Breast epithelium (tissue), 4 donors: ENCODE results near the gene FOXK1. TPM values are rescaled to one million over a fixed set of nuclear protein-coding genes. Genes with fewer than 3 reads are reported as not detected.

Experiments used
- DNase-seq, 2 donors: peaks; one replicate each; pipeline ENCODE4 v3.0.0-alpha.2; 2019; ENCODE audit warnings: low spot score in 2 of 2
- H3K27ac ChIP-seq, 2 donors: fragments of 200-600 bp; sonication (generic) in 1 of 2; one replicate each; pipeline ENCODE4 v1.5.1; 2016 to 2019; ENCODE audit warnings: mild to moderate bottlenecking in 1 of 2
- H3K27me3 ChIP-seq, 2 donors: fragments of 200-600 bp; sonication (generic) in 1 of 2; one replicate each; pipeline versions ENCODE4 v1.5.1 to v1.6.0; 2017 to 2019; ENCODE audit warnings: control low read depth in 1 of 2, mild to moderate bottlenecking in 1 of 2
- H3K36me3 ChIP-seq: fragments of 200-600 bp; one replicate; pipeline ENCODE4 v1.5.1; 2019
- H3K4me1 ChIP-seq, 2 donors: fragments of 200-600 bp; sonication (generic); one replicate each; pipeline ENCODE4 v1.5.1; 2016 to 2019; ENCODE audit warnings: control low read depth in 1 of 2
- H3K4me3 ChIP-seq, 3 donors: fragments of 200-600 bp; sonication (generic); 1 replicate in 2 of 3; 2 replicates in 1 of 3; pipeline ENCODE4 v1.5.1; 2016 to 2019; ENCODE audit warnings: mild to moderate bottlenecking in 3 of 3, moderate library complexity in 2 of 3
- H3K9me3 ChIP-seq, 2 donors: fragments of 200-600 bp; sonication (generic) in 1 of 2; one replicate each; pipeline ENCODE4 v1.5.1; 2016 to 2019; ENCODE audit warnings: control low read depth in 1 of 2
- POLR2A ChIP-seq: fragments of 450-650 bp; IDR thresholded peaks from one replicate; pipeline ENCODE4 v1.6.1; 2016; ENCODE audit warnings: antibody characterized with exemption, mild to moderate bottlenecking, moderate library complexity
- POLR2AphosphoS5 ChIP-seq, 3 donors: sonication (generic); formaldehyde crosslinking; IDR thresholded peaks; one replicate each; pipeline ENCODE4 v1.6.1; 2017; ENCODE audit warnings: antibody characterized with exemption in 3 of 3
- intact Hi-C: fragments of 100-400 bp; cut with DNase I; formaldehyde crosslinking; loops from one replicate; pipeline ENCODE4 v1.15.1; 2023; ENCODE audit warnings: low total_unique reads
- total RNA-seq, 3 donors: library from RNA; depleted of rRNA; stranded (reverse); fragments of >200 nt; gene quantifications; one replicate each; pipeline ENCODE4 v1.1.0, GENCODE V29; 2016
- TF ChIP-seq, protein P1 (sequence below), 3 donors: fragments of 450-650 bp; IDR thresholded peaks; one replicate each; pipeline ENCODE4 v1.5.1; 2016 to 2017; ENCODE audit warnings: antibody characterized with exemption in 3 of 3, mild to moderate bottlenecking in 3 of 3, moderate library complexity in 3 of 3

FOXK1 gene
- total RNA-seq, 3 donors from 2014 or later, result 11.7 to 16.5 (median 15.7) TPM

DNA sequence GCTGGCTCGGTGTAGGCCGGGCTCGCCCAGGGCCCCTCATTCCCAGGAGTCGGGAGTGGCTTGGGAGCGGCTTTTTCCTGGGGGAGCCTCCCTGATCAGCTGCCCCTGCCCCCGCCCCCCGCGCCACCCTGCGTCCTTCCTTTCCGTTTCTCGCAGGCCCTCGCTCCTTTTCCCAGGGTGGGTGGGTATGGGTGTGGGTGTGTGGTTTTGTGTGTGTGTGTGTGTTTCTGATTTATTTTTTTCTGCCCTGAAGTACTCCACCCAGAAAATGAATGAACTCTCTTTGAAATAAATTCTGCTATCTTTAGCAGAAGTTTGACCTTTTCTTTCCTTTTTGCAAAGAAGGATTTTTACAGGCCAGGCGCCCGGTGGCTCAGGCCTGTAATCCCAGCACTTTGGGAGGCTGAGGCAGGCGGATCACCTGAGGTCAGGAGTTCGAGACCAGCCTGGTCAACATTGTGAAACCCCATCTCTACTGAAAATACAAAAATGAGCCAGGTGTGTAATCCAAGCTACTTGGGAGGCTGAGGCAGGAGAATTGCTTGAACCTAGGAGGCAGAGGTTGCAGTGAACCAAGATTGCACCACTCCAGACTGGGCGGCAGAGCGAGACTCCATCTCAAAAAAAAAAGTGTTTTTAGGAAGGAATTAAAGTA is 63.3 kb downstream of the FOXK1 start:
- no peaks in the 10 kb centered on the region for H3K36me3 ChIP-seq
- peak overlapping the region; percentile 99 to 100 for H3K27ac ChIP-seq
- no peaks in the 10 kb centered on the region for H3K9me3 ChIP-seq
- peaks cover 14 to 16% of the 10 kb centered on the region in 2 donors for H3K4me1 ChIP-seq
- intact Hi-C loops, result no loop called here
- peak overlapping the region; percentile 24 to 62 (median 37) for H3K4me3 ChIP-seq
- H3K27me3 ChIP-seq, result no peaks in the 10 kb centered on the region
- no peak for TF ChIP-seq POLR2A
- TF ChIP-seq POLR2AphosphoS5 (IDR thresholded peaks at IDR 0.05), result no peak
- TF ChIP-seq, protein P1, sequence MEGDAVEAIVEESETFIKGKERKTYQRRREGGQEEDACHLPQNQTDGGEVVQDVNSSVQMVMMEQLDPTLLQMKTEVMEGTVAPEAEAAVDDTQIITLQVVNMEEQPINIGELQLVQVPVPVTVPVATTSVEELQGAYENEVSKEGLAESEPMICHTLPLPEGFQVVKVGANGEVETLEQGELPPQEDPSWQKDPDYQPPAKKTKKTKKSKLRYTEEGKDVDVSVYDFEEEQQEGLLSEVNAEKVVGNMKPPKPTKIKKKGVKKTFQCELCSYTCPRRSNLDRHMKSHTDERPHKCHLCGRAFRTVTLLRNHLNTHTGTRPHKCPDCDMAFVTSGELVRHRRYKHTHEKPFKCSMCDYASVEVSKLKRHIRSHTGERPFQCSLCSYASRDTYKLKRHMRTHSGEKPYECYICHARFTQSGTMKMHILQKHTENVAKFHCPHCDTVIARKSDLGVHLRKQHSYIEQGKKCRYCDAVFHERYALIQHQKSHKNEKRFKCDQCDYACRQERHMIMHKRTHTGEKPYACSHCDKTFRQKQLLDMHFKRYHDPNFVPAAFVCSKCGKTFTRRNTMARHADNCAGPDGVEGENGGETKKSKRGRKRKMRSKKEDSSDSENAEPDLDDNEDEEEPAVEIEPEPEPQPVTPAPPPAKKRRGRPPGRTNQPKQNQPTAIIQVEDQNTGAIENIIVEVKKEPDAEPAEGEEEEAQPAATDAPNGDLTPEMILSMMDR (IDR thresholded peaks at IDR 0.05), result no peak
- DNase-seq, result no peak

DNA sequence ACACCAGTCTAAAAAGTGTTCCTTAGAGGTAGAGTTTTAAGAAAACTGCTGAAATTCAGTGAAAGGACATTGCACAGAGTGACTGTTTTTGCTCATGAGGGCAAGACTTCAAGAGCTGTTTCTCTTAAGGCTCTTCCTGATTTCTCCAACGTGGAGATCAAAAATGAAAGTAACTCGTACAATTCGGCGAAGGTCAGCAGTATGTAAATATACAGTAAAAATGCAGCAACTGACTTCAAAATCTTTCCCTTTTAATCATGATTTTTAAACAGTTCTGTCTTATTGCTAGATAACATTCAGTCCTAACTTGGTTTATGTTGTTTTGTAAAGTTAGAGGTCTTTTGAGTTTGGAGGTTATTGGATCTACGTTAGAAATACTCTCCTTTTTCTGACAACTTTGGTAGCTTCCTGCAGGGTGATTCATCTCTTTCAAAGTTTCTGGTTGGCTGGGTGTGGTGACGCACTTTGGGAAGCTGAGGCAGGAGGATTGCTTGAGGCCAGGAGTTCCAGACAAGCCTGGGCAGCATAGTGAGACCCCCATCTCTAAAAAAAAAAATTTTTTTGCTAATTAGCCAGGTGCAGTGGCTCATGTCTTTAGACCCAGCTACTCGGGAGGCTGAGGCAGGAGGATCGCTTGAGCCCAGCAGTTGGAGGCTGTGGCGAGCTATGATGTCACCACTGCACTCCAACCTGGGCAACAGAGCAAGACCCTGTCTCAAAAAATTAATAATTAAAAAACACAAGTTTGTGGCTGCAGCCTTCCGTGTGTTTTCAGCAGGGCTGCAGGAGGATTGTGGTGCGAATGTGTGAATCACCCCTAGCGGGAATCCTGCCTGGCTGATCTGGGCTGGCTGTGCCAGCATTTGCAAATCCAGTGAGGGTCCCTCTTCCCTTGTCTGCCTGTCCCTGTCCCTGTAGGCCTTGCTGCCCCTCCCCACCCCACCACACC is 64.2 kb downstream of the FOXK1 start:
- intact Hi-C loops, result no loop called here
- Histone ChIP-seq H3K9me3 (no peaks in the 10 kb centered on the region), H3K27ac (peak overlapping the region; percentile 99 to 100), H3K36me3 (no peaks in the 10 kb centered on the region), H3K4me1 (peaks cover 14 to 16% of the 10 kb centered on the region in 2 donors), H3K27me3 (no peaks in the 10 kb centered on the region), H3K4me3 (peak overlapping the region; percentile 24 to 62 (median 37))
- DNase-seq, result no peak
- TF ChIP-seq POLR2AphosphoS5 (IDR thresholded peaks at IDR 0.05), result peak in 1 of 3 donors; percentile 19
- TF ChIP-seq POLR2A, result no peak

DNA sequence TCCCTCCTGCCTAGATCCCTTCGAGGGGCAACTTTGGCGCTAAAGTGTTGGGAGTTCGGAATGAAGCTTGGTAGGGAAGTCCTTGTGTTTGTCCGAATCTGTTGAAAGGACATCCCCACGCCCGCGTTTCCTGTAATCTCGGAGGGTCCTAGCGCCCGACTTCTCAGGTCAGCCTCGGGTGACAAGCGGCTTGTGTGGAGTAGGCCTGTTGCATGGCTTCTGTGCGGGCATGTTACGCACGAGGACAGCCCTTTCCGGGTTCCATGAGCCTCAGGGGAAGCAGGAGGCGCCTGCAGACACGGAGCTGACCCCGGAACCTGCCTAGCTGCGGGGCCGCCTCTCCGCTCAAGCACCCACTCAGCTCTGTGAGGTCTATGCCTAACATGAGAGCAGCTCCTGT is 64.9 kb downstream of the FOXK1 start:
- Histone ChIP-seq H3K9me3 (no peaks in the 10 kb centered on the region), H3K4me3 (no peak overlapping the region), H3K36me3 (no peaks in the 10 kb centered on the region), H3K27me3 (no peaks in the 10 kb centered on the region), H3K27ac (peak overlapping the region; percentile 99 to 100), H3K4me1 (peaks cover 14 to 16% of the 10 kb centered on the region in 2 donors)
- no peak for DNase-seq
- intact Hi-C loops, result no loop called here
- TF ChIP-seq POLR2AphosphoS5 (IDR thresholded peaks at IDR 0.05) (no peak), POLR2A (no peak)
- TF ChIP-seq, protein P1 (IDR thresholded peaks at IDR 0.05), result no peak

DNA sequence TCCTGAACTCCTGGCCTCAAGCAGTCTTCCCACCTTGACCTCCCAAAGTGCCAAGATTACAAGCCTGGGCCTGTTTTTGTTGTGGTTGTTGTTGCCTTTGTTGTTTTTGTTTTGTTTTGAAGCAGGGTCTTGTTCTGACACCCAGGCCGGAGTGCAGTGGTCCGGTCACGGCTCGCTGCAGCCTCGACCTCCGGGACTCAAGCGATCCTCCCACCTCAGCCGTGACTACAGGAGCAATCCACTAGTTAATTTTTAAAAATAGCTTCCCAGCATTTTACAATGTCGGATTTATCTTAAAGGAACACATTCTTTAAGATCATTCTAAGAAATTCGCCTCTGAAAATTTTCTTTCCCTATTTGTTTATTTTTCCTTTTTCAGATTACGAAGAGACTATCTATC is 65.7 kb downstream of the FOXK1 start:
- no peak for DNase-seq
- no peaks in the 10 kb centered on the region for H3K27me3 ChIP-seq
- no peaks in the 10 kb centered on the region for H3K9me3 ChIP-seq
- intact Hi-C loops, result no loop called here
- no peak overlapping the region for H3K4me3 ChIP-seq
- no peaks in the 10 kb centered on the region for H3K36me3 ChIP-seq
- peaks cover 14 to 16% of the 10 kb centered on the region in 2 donors for H3K4me1 ChIP-seq
- no peak for TF ChIP-seq POLR2A
- TF ChIP-seq, protein P1 (IDR thresholded peaks at IDR 0.05), result no peak
- H3K27ac ChIP-seq, result peak overlapping the region; percentile 99 to 100

DNA sequence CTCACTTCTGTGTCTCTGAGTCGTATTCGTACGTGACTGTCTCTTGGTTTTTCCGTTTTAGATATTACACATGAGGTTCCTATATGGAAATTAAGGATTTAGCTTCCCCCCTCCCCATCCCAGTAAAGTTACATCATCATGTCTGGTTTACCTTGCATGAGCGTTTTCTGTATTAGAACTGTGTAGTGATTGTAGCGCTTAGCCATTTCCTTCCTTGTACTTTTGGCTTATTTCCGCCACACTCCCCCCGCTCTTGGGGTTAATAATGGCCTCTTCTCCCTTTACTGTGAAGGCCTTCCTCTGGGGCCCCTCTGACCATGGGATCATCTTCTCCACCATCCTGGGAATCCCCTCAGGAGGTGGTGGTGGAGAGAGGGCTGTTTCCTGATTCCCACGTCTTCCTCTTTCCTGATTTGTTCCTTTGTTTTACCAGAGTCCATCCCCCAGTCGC is 66.2 kb downstream of the FOXK1 start:
- Histone ChIP-seq H3K4me3 (no peak overlapping the region), H3K27me3 (no peaks in the 10 kb centered on the region), H3K9me3 (no peaks in the 10 kb centered on the region), H3K4me1 (peaks cover 14% of the 10 kb centered on the region in 2 donors), H3K36me3 (no peaks in the 10 kb centered on the region), H3K27ac (peak overlapping the region; percentile 64 to 100)
- intact Hi-C loops, result no loop called here
- no peak for DNase-seq
- TF ChIP-seq, protein P1 (IDR thresholded peaks at IDR 0.05), result no peak
- TF ChIP-seq POLR2AphosphoS5 (IDR thresholded peaks at IDR 0.05) (no peak), POLR2A (no peak)
